Vagina (tissue), 2 donors: ENCODE data around the gene TMPRSS11B. TPM values are rescaled to one million over a fixed set of nuclear protein-coding genes. Genes with fewer than 3 reads are reported as not detected.
A peak's percentile ranks its signal among the peaks of the same experiment; 100 is the strongest.

Experiments used
- DNase-seq, 2 donors: peaks; one replicate each; pipeline ENCODE4 v3.0.0-alpha.2; 2017; ENCODE audit errors: extremely low spot score in 2 of 2
- H3K27ac ChIP-seq: fragments of 200-600 bp; sonication (generic); one replicate; pipeline ENCODE4 v1.5.1; 2019
- H3K27me3 ChIP-seq: fragments of 200-600 bp; sonication (generic); one replicate; pipeline ENCODE4 v1.5.1; 2019
- H3K36me3 ChIP-seq, 2 donors: fragments of 200-600 bp; sonication (generic); one replicate each; pipeline ENCODE4 v1.5.1; 2017 to 2019
- H3K4me1 ChIP-seq: fragments of 200-600 bp; sonication (generic); one replicate; pipeline ENCODE4 v1.5.1; 2019
- H3K4me3 ChIP-seq, 2 donors: fragments of 200-600 bp; sonication (generic); 1 replicate in 1 of 2; 2 replicates in 1 of 2; pipeline ENCODE4 v1.5.1; 2016 to 2019
- H3K9me3 ChIP-seq: fragments of 200-600 bp; sonication (generic); one replicate; pipeline ENCODE4 v1.5.1; 2019
- CTCF ChIP-seq, 3 experiments: fragments of 450-650 bp in 2 of 3; fragments of 200-600 bp in 1 of 3; sonication (generic) in 1 of 3; IDR thresholded peaks; one replicate each; pipeline ENCODE4 v1.5.1; 2017 to 2019; ENCODE audit warnings: antibody characterized with exemption in 3 of 3, mild to moderate bottlenecking in 2 of 3, moderate library complexity in 2 of 3
- POLR2A ChIP-seq, 2 donors: fragments of 450-650 bp; IDR thresholded peaks; one replicate each; pipeline ENCODE4 v1.6.1; 2017; ENCODE audit warnings: antibody characterized with exemption in 2 of 2, mild to moderate bottlenecking in 2 of 2, moderate library complexity in 2 of 2
- POLR2AphosphoS5 ChIP-seq, 2 donors: sonication (generic); formaldehyde crosslinking; IDR thresholded peaks; one replicate each; pipeline ENCODE4 v1.9.0; 2017; ENCODE audit warnings: antibody characterized with exemption in 2 of 2, mild to moderate bottlenecking in 2 of 2, low read depth in 1 of 2; ENCODE audit not compliant: insufficient read depth in 1 of 2
- intact Hi-C: fragments of 100-400 bp; cut with DNase I; formaldehyde crosslinking; loops from one replicate; pipeline ENCODE4 v1.15.1; 2023
- total RNA-seq: library from RNA; depleted of rRNA; stranded (reverse); fragments of >200 nt; gene quantifications from one replicate; pipeline ENCODE4 v1.2.3, GENCODE V29; 2016

Gene TMPRSS11B
- total RNA-seq, 1 donor from 2014 or later, result 40.8 TPM

- no peak for DNase-seq
- Histone ChIP-seq H3K36me3 (no peaks in the 10 kb centered on the region), H3K9me3 (no peaks in the 10 kb centered on the region), H3K27me3 (no peaks in the 10 kb centered on the region), H3K27ac (no peak overlapping the region), H3K4me3 (no peak overlapping the region), H3K4me1 (no peaks in the 10 kb centered on the region)
- intact Hi-C loops, result loop anchor here (5.0 kb wide), 1 partner anchor 1776 kb away; no protein-coding TSS in a partner anchor
- TF ChIP-seq POLR2AphosphoS5 (IDR thresholded peaks at IDR 0.05; ENCODE audit: insufficient read depth in 1 of 2, low read depth in 1 of 2) (no peak), POLR2A (IDR thresholded peaks at IDR 0.05) (no peak), CTCF (IDR thresholded peaks at IDR 0.05) (no peak)
These were observed 10.8 kb upstream of the TMPRSS11B start for GRCh38 chr4:68256284-68256683.

GRCh38 chr4:68250151-68250930 lies 4.8 kb upstream of the TMPRSS11B start:
- TF ChIP-seq POLR2A (IDR thresholded peaks at IDR 0.05) (no peak), POLR2AphosphoS5 (IDR thresholded peaks at IDR 0.05; ENCODE audit: insufficient read depth in 1 of 2, low read depth in 1 of 2) (no peak), CTCF (IDR thresholded peaks at IDR 0.05) (no peak)
- no peaks in the 10 kb centered on the region for H3K4me1 ChIP-seq
- no peak for DNase-seq
- intact Hi-C loops, result loop anchor here (5.0 kb wide), 1 partner anchor 1907 kb away; no protein-coding TSS in a partner anchor
- H3K4me3 ChIP-seq, result no peak overlapping the region
- no peaks in the 10 kb centered on the region for H3K27me3 ChIP-seq
- H3K36me3 ChIP-seq, result no peaks in the 10 kb centered on the region
- H3K9me3 ChIP-seq, result no peaks in the 10 kb centered on the region
- no peak overlapping the region for H3K27ac ChIP-seq

GRCh38 chr4:68249434-68249833 lies 3.9 kb upstream of the TMPRSS11B start:
- Histone ChIP-seq H3K27ac (no peak overlapping the region), H3K4me3 (no peak overlapping the region), H3K27me3 (no peaks in the 10 kb centered on the region), H3K9me3 (no peaks in the 10 kb centered on the region), H3K4me1 (no peaks in the 10 kb centered on the region), H3K36me3 (no peaks in the 10 kb centered on the region)
- TF ChIP-seq CTCF (IDR thresholded peaks at IDR 0.05) (no peak), POLR2A (IDR thresholded peaks at IDR 0.05) (no peak), POLR2AphosphoS5 (IDR thresholded peaks at IDR 0.05; ENCODE audit: insufficient read depth in 1 of 2, low read depth in 1 of 2) (peak in 1 of 2 donors; percentile 70)
- DNase-seq, result no peak
- intact Hi-C loops, result no loop called here

GRCh38 chr4:68240620-68241019 lies 4.9 kb downstream of the TMPRSS11B start:
- Histone ChIP-seq H3K4me3 (no peak overlapping the region), H3K4me1 (no peaks in the 10 kb centered on the region), H3K27ac (no peak overlapping the region), H3K9me3 (no peaks in the 10 kb centered on the region), H3K36me3 (no peaks in the 10 kb centered on the region), H3K27me3 (no peaks in the 10 kb centered on the region)
- DNase-seq, result no peak
- intact Hi-C loops, result no loop called here
- TF ChIP-seq CTCF (IDR thresholded peaks at IDR 0.05) (no peak), POLR2A (IDR thresholded peaks at IDR 0.05) (no peak), POLR2AphosphoS5 (IDR thresholded peaks at IDR 0.05; ENCODE audit: insufficient read depth in 1 of 2, low read depth in 1 of 2) (no peak)

- no peaks in the 10 kb centered on the region for H3K4me1 ChIP-seq
- no peak overlapping the region for H3K27ac ChIP-seq
- intact Hi-C loops, result no loop called here
These were observed 16.9 kb downstream of the TMPRSS11B start for GRCh38 chr4:68228568-68228967.

More at GRCh38 chr4:68228568-68228967, 16.9 kb downstream of the TMPRSS11B start:
- no peak for TF ChIP-seq CTCF (IDR thresholded peaks at IDR 0.05)
- no peak for TF ChIP-seq POLR2AphosphoS5 (IDR thresholded peaks at IDR 0.05; ENCODE audit: insufficient read depth in 1 of 2, low read depth in 1 of 2)
- no peak for TF ChIP-seq POLR2A (IDR thresholded peaks at IDR 0.05)
- H3K9me3 ChIP-seq, result no peaks in the 10 kb centered on the region
- no peaks in the 10 kb centered on the region for H3K36me3 ChIP-seq
- H3K27me3 ChIP-seq, result no peaks in the 10 kb centered on the region
- no peak overlapping the region for H3K4me3 ChIP-seq
- no peak for DNase-seq
